ENCODE data around the gene SPATA7. TPM values are rescaled to one million over a fixed set of nuclear protein-coding genes. Genes with fewer than 3 reads are reported as not detected.

The SPATA7 gene
- total RNA-seq, 1 donor from 2014 or later = 9.6 TPM

- intact Hi-C loops (cut with DNase I) = no loop called here
- no peak for DNase-seq (ENCODE audit: extremely low spot score in 2 of 2)
- Histone ChIP-seq H3K27ac (no peak overlapping the region), H3K27me3 (no peaks in the 10 kb centered on the region), H3K4me3 (no peak overlapping the region), H3K4me1 (peaks cover 8% of the 10 kb centered on the region), H3K9me3 (no peaks in the 10 kb centered on the region), H3K36me3 (peaks cover 0 to 40% of the 10 kb centered on the region in 2 donors)
- TF ChIP-seq CTCF (IDR thresholded peaks at IDR 0.05) (no peak), POLR2A (IDR thresholded peaks at IDR 0.05) (no peak), POLR2AphosphoS5 (IDR thresholded peaks at IDR 0.05; ENCODE audit: insufficient read depth in 1 of 2, low read depth in 1 of 2) (no peak)
Measured at GRCh38 chr14:88476214-88476774, 90.8 kb downstream of the SPATA7 start.

- Histone ChIP-seq H3K9me3 (no peaks in the 10 kb centered on the region), H3K27me3 (no peaks in the 10 kb centered on the region), H3K27ac (no peak overlapping the region), H3K4me3 (no peak overlapping the region), H3K4me1 (peaks cover 8% of the 10 kb centered on the region), H3K36me3 (peaks cover 0 to 35% of the 10 kb centered on the region in 2 donors)
- no peak for DNase-seq (ENCODE audit: extremely low spot score in 2 of 2)
- intact Hi-C loops (cut with DNase I) = no loop called here
- TF ChIP-seq POLR2A (IDR thresholded peaks at IDR 0.05) = no peak
- no peak for TF ChIP-seq POLR2AphosphoS5 (IDR thresholded peaks at IDR 0.05; ENCODE audit: insufficient read depth in 1 of 2, low read depth in 1 of 2)
- TF ChIP-seq CTCF (IDR thresholded peaks at IDR 0.05) = no peak
Measured at GRCh38 chr14:88476825-88477224, 91.4 kb downstream of the SPATA7 start.

- H3K36me3 ChIP-seq = peaks cover 0 to 26% of the 10 kb centered on the region in 2 donors
- H3K9me3 ChIP-seq = no peaks in the 10 kb centered on the region
- no peak overlapping the region for H3K4me3 ChIP-seq
- H3K4me1 ChIP-seq = peaks cover 8% of the 10 kb centered on the region
- DNase-seq (ENCODE audit: extremely low spot score in 2 of 2) = no peak
- no peaks in the 10 kb centered on the region for H3K27me3 ChIP-seq
- TF ChIP-seq POLR2A (IDR thresholded peaks at IDR 0.05) (no peak), POLR2AphosphoS5 (IDR thresholded peaks at IDR 0.05; ENCODE audit: insufficient read depth in 1 of 2, low read depth in 1 of 2) (no peak), CTCF (IDR thresholded peaks at IDR 0.05) (no peak)
- H3K27ac ChIP-seq = no peak overlapping the region
- intact Hi-C loops (cut with DNase I) = no loop called here
Measured at GRCh38 chr14:88477513-88478250, 92.2 kb downstream of the SPATA7 start.

GRCh38 chr14:88478931-88479330 lies 93.5 kb downstream of the SPATA7 start:
- Histone ChIP-seq H3K27ac (no peak overlapping the region), H3K9me3 (no peaks in the 10 kb centered on the region), H3K27me3 (no peaks in the 10 kb centered on the region), H3K4me3 (no peak overlapping the region), H3K36me3 (peaks cover 0 to 17% of the 10 kb centered on the region in 2 donors), H3K4me1 (peaks cover 8% of the 10 kb centered on the region)
- intact Hi-C loops (cut with DNase I) = no loop called here
- TF ChIP-seq POLR2A (IDR thresholded peaks at IDR 0.05) (no peak), POLR2AphosphoS5 (IDR thresholded peaks at IDR 0.05; ENCODE audit: insufficient read depth in 1 of 2, low read depth in 1 of 2) (no peak), CTCF (IDR thresholded peaks at IDR 0.05) (no peak)
- DNase-seq (ENCODE audit: extremely low spot score in 2 of 2) = no peak

- TF ChIP-seq POLR2AphosphoS5 (IDR thresholded peaks at IDR 0.05; ENCODE audit: insufficient read depth in 1 of 2, low read depth in 1 of 2) (no peak), CTCF (IDR thresholded peaks at IDR 0.05) (no peak), POLR2A (IDR thresholded peaks at IDR 0.05) (no peak)
- peaks cover 0 to 22% of the 10 kb centered on the region in 2 donors for H3K36me3 ChIP-seq
- intact Hi-C loops (cut with DNase I) = no loop called here
Measured at GRCh38 chr14:88479574-88479987, 94.1 kb downstream of the SPATA7 start.

More at GRCh38 chr14:88479574-88479987, 94.1 kb downstream of the SPATA7 start:
- peaks cover 8% of the 10 kb centered on the region for H3K4me1 ChIP-seq
- H3K4me3 ChIP-seq = no peak overlapping the region
- no peak for DNase-seq (ENCODE audit: extremely low spot score in 2 of 2)
- no peaks in the 10 kb centered on the region for H3K27me3 ChIP-seq
- H3K27ac ChIP-seq = no peak overlapping the region
- no peaks in the 10 kb centered on the region for H3K9me3 ChIP-seq
